SK-N-SH treated with all-trans-retinoic acid at 6 μM for 48 hours (cell line): ENCODE measurements around the gene TBCK.

Experiments
- ARNTL ChIP-seq: fragments of 450-650 bp; formaldehyde crosslinking; IDR thresholded peaks from 2 replicates; pipeline ENCODE4 v1.5.0; 2020; ENCODE audit warnings: low read depth, mild to moderate bottlenecking, moderate library complexity, borderline replicate concordance
- BACH2 ChIP-seq: fragments of 250-450 bp; sonication (Bioruptor Pico); IDR thresholded peaks from 2 replicates; pipeline ENCODE4 v1.9.0; 2021; ENCODE audit warnings: mild to moderate bottlenecking, borderline replicate concordance
- ESRRG ChIP-seq: fragments of 250-450 bp; sonication (Bioruptor Pico); IDR thresholded peaks from 2 replicates; pipeline ENCODE4 v1.6.1; 2021; ENCODE audit warnings: mild to moderate bottlenecking
- GLIS3 ChIP-seq: fragments of 250-450 bp; sonication (Bioruptor Pico); IDR thresholded peaks from 2 replicates; pipeline ENCODE4 v1.5.0; 2020; ENCODE audit warnings: mild to moderate bottlenecking, moderate library complexity
- OSR1 ChIP-seq: fragments of 250-450 bp; sonication (Bioruptor Pico); IDR thresholded peaks from 2 replicates; pipeline ENCODE4 v1.8.0; 2022; ENCODE audit warnings: moderate library complexity, mild to moderate bottlenecking, inconsistent platforms
- ZC3H10 ChIP-seq: fragments of 250-450 bp; sonication (Bioruptor Pico); IDR thresholded peaks from 2 replicates; pipeline ENCODE4 v1.5.1; 2021; ENCODE audit warnings: mild to moderate bottlenecking, moderate library complexity
- ZFP3 ChIP-seq: fragments of 250-450 bp; sonication (Bioruptor Pico); IDR thresholded peaks from 2 replicates; pipeline ENCODE4 v1.5.0; 2020; ENCODE audit warnings: mild to moderate bottlenecking, moderate library complexity
- ZNF565 ChIP-seq: fragments of 450-650 bp; formaldehyde crosslinking; conservative IDR thresholded peaks from 2 replicates; pipeline ENCODE4 v1.5.0; 2020; ENCODE audit warnings: low read depth, mild to moderate bottlenecking, moderate library complexity
- ZNF70 ChIP-seq: fragments of 450-650 bp; formaldehyde crosslinking; IDR thresholded peaks from 2 replicates; pipeline ENCODE4 v1.5.0; 2020; ENCODE audit warnings: mild to moderate bottlenecking, moderate library complexity
- ZNF8 ChIP-seq: fragments of 450-650 bp; formaldehyde crosslinking; IDR thresholded peaks from 2 replicates; pipeline ENCODE4 v1.5.0; 2020; ENCODE audit warnings: mild to moderate bottlenecking, moderate library complexity
- TF ChIP-seq, protein P1 (sequence below): fragments of 250-450 bp; sonication (Bioruptor Pico); IDR thresholded peaks from 2 replicates; pipeline ENCODE4 v1.5.1; 2021; ENCODE audit warnings: mild to moderate bottlenecking, moderate library complexity
- TF ChIP-seq, protein P2 (sequence below): fragments of 250-450 bp; sonication (Bioruptor Pico); IDR thresholded peaks from 2 replicates; pipeline ENCODE4 v1.8.0; 2021; ENCODE audit warnings: low read depth, mild to moderate bottlenecking, moderate library complexity, borderline replicate concordance
- TF ChIP-seq, protein P3 (sequence below): fragments of 250-450 bp; sonication (Bioruptor Pico); IDR thresholded peaks from 2 replicates; pipeline ENCODE4 v1.8.0; 2020; ENCODE audit warnings: mild to moderate bottlenecking, moderate library complexity, borderline replicate concordance
- TF ChIP-seq, protein P4 (sequence below): fragments of 250-450 bp; sonication (Bioruptor Pico); IDR thresholded peaks from 2 replicates; pipeline ENCODE4 v1.5.0; 2020; ENCODE audit warnings: mild to moderate bottlenecking, moderate library complexity

DNA sequence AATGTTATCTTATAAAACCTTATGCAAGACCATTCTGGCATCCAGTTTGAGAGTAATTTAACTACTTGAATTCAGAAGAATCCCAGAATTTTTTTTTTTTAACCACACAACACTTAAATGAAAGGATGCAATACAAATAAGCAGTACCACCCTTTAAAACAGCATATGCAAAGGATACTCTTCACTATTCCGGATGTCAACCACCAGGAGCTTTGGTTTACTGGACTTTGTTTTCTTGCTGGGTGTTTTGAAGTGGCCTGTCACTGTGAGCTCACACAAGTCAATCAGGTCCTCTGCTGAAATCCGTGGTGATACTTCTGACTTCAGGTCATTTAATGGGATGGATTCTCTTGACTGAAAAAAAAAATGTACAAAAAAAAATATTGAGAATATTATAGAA, 200.0 kb downstream of the TBCK start:
- TF ChIP-seq ZNF565 (CRISPR knock-in tag) (no peak), ZNF8 (CRISPR knock-in tag) (no peak), ESRRG (CRISPR knock-in tag) (no peak), BACH2 (CRISPR knock-in tag) (no peak), ZC3H10 (CRISPR knock-in tag) (no peak), ZFP3 (no peak), GLIS3 (CRISPR knock-in tag) (no peak), OSR1 (CRISPR knock-in tag) (no peak), ARNTL (no peak), ZNF70 (CRISPR knock-in tag) (no peak)
- TF ChIP-seq, protein P1, sequence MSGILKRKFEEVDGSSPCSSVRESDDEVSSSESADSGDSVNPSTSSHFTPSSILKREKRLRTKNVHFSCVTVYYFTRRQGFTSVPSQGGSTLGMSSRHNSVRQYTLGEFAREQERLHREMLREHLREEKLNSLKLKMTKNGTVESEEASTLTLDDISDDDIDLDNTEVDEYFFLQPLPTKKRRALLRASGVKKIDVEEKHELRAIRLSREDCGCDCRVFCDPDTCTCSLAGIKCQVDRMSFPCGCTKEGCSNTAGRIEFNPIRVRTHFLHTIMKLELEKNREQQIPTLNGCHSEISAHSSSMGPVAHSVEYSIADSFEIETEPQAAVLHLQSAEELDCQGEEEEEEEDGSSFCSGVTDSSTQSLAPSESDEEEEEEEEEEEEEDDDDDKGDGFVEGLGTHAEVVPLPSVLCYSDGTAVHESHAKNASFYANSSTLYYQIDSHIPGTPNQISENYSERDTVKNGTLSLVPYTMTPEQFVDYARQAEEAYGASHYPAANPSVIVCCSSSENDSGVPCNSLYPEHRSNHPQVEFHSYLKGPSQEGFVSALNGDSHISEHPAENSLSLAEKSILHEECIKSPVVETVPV (CRISPR knock-in tag) = no peak
- TF ChIP-seq, protein P2, sequence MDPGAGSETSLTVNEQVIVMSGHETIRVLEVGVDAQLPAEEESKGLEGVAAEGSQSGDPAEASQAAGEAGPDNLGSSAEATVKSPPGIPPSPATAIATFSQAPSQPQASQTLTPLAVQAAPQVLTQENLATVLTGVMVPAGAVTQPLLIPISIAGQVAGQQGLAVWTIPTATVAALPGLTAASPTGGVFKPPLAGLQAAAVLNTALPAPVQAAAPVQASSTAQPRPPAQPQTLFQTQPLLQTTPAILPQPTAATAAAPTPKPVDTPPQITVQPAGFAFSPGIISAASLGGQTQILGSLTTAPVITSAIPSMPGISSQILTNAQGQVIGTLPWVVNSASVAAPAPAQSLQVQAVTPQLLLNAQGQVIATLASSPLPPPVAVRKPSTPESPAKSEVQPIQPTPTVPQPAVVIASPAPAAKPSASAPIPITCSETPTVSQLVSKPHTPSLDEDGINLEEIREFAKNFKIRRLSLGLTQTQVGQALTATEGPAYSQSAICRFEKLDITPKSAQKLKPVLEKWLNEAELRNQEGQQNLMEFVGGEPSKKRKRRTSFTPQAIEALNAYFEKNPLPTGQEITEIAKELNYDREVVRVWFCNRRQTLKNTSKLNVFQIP (CRISPR knock-in tag) = no peak
- TF ChIP-seq, protein P3, sequence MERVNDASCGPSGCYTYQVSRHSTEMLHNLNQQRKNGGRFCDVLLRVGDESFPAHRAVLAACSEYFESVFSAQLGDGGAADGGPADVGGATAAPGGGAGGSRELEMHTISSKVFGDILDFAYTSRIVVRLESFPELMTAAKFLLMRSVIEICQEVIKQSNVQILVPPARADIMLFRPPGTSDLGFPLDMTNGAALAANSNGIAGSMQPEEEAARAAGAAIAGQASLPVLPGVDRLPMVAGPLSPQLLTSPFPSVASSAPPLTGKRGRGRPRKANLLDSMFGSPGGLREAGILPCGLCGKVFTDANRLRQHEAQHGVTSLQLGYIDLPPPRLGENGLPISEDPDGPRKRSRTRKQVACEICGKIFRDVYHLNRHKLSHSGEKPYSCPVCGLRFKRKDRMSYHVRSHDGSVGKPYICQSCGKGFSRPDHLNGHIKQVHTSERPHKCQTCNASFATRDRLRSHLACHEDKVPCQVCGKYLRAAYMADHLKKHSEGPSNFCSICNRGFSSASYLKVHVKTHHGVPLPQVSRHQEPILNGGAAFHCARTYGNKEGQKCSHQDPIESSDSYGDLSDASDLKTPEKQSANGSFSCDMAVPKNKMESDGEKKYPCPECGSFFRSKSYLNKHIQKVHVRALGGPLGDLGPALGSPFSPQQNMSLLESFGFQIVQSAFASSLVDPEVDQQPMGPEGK = no peak
- TF ChIP-seq, protein P4, sequence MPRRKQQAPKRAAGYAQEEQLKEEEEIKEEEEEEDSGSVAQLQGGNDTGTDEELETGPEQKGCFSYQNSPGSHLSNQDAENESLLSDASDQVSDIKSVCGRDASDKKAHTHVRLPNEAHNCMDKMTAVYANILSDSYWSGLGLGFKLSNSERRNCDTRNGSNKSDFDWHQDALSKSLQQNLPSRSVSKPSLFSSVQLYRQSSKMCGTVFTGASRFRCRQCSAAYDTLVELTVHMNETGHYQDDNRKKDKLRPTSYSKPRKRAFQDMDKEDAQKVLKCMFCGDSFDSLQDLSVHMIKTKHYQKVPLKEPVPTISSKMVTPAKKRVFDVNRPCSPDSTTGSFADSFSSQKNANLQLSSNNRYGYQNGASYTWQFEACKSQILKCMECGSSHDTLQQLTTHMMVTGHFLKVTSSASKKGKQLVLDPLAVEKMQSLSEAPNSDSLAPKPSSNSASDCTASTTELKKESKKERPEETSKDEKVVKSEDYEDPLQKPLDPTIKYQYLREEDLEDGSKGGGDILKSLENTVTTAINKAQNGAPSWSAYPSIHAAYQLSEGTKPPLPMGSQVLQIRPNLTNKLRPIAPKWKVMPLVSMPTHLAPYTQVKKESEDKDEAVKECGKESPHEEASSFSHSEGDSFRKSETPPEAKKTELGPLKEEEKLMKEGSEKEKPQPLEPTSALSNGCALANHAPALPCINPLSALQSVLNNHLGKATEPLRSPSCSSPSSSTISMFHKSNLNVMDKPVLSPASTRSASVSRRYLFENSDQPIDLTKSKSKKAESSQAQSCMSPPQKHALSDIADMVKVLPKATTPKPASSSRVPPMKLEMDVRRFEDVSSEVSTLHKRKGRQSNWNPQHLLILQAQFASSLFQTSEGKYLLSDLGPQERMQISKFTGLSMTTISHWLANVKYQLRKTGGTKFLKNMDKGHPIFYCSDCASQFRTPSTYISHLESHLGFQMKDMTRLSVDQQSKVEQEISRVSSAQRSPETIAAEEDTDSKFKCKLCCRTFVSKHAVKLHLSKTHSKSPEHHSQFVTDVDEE (CRISPR knock-in tag) = no peak
